Measurements from ENCODE around the gene HMGB4. TPM values are rescaled to one million over a fixed set of nuclear protein-coding genes. Genes with fewer than 3 reads are reported as not detected.

HMGB4 gene
- total RNA-seq, 1 experiment from 2014 or later: not detected

GRCh38 chr1:33903210-33903589, 39.3 kb downstream of the HMGB4 start:
- H3K36me3 Mint-ChIP-seq (ENCODE audit: insufficient read depth, unreplicated experiment): no peaks in the 10 kb centered on the region
- TF ChIP-seq, protein P1, sequence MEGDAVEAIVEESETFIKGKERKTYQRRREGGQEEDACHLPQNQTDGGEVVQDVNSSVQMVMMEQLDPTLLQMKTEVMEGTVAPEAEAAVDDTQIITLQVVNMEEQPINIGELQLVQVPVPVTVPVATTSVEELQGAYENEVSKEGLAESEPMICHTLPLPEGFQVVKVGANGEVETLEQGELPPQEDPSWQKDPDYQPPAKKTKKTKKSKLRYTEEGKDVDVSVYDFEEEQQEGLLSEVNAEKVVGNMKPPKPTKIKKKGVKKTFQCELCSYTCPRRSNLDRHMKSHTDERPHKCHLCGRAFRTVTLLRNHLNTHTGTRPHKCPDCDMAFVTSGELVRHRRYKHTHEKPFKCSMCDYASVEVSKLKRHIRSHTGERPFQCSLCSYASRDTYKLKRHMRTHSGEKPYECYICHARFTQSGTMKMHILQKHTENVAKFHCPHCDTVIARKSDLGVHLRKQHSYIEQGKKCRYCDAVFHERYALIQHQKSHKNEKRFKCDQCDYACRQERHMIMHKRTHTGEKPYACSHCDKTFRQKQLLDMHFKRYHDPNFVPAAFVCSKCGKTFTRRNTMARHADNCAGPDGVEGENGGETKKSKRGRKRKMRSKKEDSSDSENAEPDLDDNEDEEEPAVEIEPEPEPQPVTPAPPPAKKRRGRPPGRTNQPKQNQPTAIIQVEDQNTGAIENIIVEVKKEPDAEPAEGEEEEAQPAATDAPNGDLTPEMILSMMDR (IDR thresholded peaks at IDR 0.05; ENCODE audit: unreplicated experiment): no peak
- H3K27ac Mint-ChIP-seq (ENCODE audit: unreplicated experiment): no peak overlapping the region
- CTCF ChIA-PET: no interaction called here
- no peaks in the 10 kb centered on the region for H3K27me3 Mint-ChIP-seq (ENCODE audit: unreplicated experiment)
- BruUV-seq (replicated peaks): no TSS peak
- H3K9me3 Mint-ChIP-seq (ENCODE audit: low read depth, unreplicated experiment): peaks cover 15% of the 10 kb centered on the region
- intact Hi-C loops (cut with micrococcal nuclease; ENCODE audit: unreplicated experiment): no loop called here
- DNase-seq: no peak
- no peak overlapping the region for H3K4me3 Mint-ChIP-seq (ENCODE audit: low read depth, unreplicated experiment)
- no peaks in the 10 kb centered on the region for H3K4me1 Mint-ChIP-seq (ENCODE audit: low read depth, unreplicated experiment)

DNA sequence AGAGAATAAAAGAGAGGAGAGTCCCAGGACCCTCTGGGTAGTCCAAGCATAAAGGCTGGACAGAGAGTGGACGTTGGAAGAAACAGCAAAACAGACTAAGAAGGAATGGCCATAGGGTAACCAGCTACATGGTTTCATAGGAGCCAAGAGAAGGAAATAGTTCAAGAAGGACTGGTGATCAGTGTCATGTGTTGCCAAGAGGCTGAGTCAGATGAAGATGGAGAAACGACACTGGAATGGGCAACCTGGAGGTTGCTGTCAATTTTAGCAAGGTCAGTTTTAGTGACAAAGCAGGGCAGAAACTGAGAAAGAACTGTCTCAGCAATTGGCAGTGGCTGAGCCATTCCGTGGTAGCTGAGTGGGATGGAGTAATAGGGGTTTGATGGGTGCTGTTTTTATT, 41.4 kb downstream of the HMGB4 start:
- no TSS peak for BruUV-seq (replicated peaks)
- CTCF ChIA-PET: no interaction called here
- intact Hi-C loops (cut with micrococcal nuclease; ENCODE audit: unreplicated experiment): no loop called here
- Mint-ChIP-seq H3K4me3 (ENCODE audit: low read depth, unreplicated experiment) (no peak overlapping the region), H3K4me1 (ENCODE audit: low read depth, unreplicated experiment) (no peaks in the 10 kb centered on the region), H3K9me3 (ENCODE audit: low read depth, unreplicated experiment) (peaks cover 20% of the 10 kb centered on the region), H3K36me3 (ENCODE audit: insufficient read depth, unreplicated experiment) (no peaks in the 10 kb centered on the region), H3K27me3 (ENCODE audit: unreplicated experiment) (no peaks in the 10 kb centered on the region), H3K27ac (ENCODE audit: unreplicated experiment) (no peak overlapping the region)
- TF ChIP-seq, protein P1 (IDR thresholded peaks at IDR 0.05; ENCODE audit: unreplicated experiment): no peak
- no peak for DNase-seq

- Mint-ChIP-seq H3K9me3 (ENCODE audit: low read depth, unreplicated experiment) (peaks cover 20% of the 10 kb centered on the region), H3K4me1 (ENCODE audit: low read depth, unreplicated experiment) (no peaks in the 10 kb centered on the region), H3K4me3 (ENCODE audit: low read depth, unreplicated experiment) (no peak overlapping the region), H3K36me3 (ENCODE audit: insufficient read depth, unreplicated experiment) (no peaks in the 10 kb centered on the region), H3K27ac (ENCODE audit: unreplicated experiment) (no peak overlapping the region), H3K27me3 (ENCODE audit: unreplicated experiment) (no peaks in the 10 kb centered on the region)
- CTCF ChIA-PET: no interaction called here
- TF ChIP-seq, protein P1 (IDR thresholded peaks at IDR 0.05; ENCODE audit: unreplicated experiment): no peak
- intact Hi-C loops (cut with micrococcal nuclease; ENCODE audit: unreplicated experiment): no loop called here
- no peak for DNase-seq
- no TSS peak for BruUV-seq (replicated peaks)
Observed at GRCh38 chr1:33906156-33906555, 42.3 kb downstream of the HMGB4 start.

- Mint-ChIP-seq H3K9me3 (ENCODE audit: low read depth, unreplicated experiment) (peaks cover 23% of the 10 kb centered on the region), H3K4me3 (ENCODE audit: low read depth, unreplicated experiment) (no peak overlapping the region), H3K27me3 (ENCODE audit: unreplicated experiment) (no peaks in the 10 kb centered on the region), H3K36me3 (ENCODE audit: insufficient read depth, unreplicated experiment) (no peaks in the 10 kb centered on the region), H3K27ac (ENCODE audit: unreplicated experiment) (no peak overlapping the region), H3K4me1 (ENCODE audit: low read depth, unreplicated experiment) (no peaks in the 10 kb centered on the region)
- TF ChIP-seq, protein P1 (IDR thresholded peaks at IDR 0.05; ENCODE audit: unreplicated experiment): no peak
- intact Hi-C loops (cut with micrococcal nuclease; ENCODE audit: unreplicated experiment): no loop called here
- CTCF ChIA-PET: no interaction called here
- DNase-seq: no peak
- BruUV-seq (replicated peaks): no TSS peak
Observed at GRCh38 chr1:33908324-33908956, 44.6 kb downstream of the HMGB4 start.
